A673 (cell line): ENCODE measurements around the gene SPATC1L.

Source experiments
- CTCF ChIP-seq: fragments of 300-800, 200-600 bp; sonication (generic); conservative IDR thresholded peaks from 2 replicates; pipeline ENCODE4 v1.5.1; 2017; ENCODE audit warnings: low read depth, mild to moderate bottlenecking, antibody characterized with exemption, low read length, moderate library complexity, mixed read lengths
- EZH2 ChIP-seq: fragments of 200-600 bp; sonication (generic); IDR thresholded peaks from 2 replicates; pipeline ENCODE4 v1.6.1; 2017; ENCODE audit warnings: borderline replicate concordance, low read depth, mild to moderate bottlenecking, mixed read lengths, antibody characterized with exemption, low read length; ENCODE audit not compliant: poor library complexity, severe bottlenecking

- TF ChIP-seq CTCF = no peak
- no peak for TF ChIP-seq EZH2
Observed at GRCh38 chr21:46138383-46138970, 45.8 kb downstream of the SPATC1L start.
